Measurements from ENCODE around the gene RSRP1. TPM values are rescaled to one million over a fixed set of nuclear protein-coding genes. Genes with fewer than 3 reads are reported as not detected.

RSRP1 gene
- total RNA-seq, 1 donor from 2014 or later: 222 TPM

- peak overlapping the region; percentile 99 for H3K27ac Mint-ChIP-seq
- H3K4me1 Mint-ChIP-seq: peaks cover 43% of the 10 kb centered on the region
- intact Hi-C loops (cut with micrococcal nuclease): loop anchor here (1.0 to 10.0 kb wide), 7 partner anchors 9 to 833 kb away; partner anchors contain the start of genes MACO1, NIPAL3, STPG1 and SYF2
- peaks cover 46% of the 10 kb centered on the region for H3K36me3 Mint-ChIP-seq (ENCODE audit: low read depth)
- CTCF ChIA-PET: interaction anchor here (1.8 to 2.6 kb wide), 2 partner anchors 8 to 16 kb away, joined by 6 to 10 read pairs; partner anchors contain the start of gene SYF2
- peak overlapping the region; percentile 97 for H3K4me3 Mint-ChIP-seq
- no peak for TF ChIP-seq CTCF (IDR thresholded peaks at IDR 0.05)
- no peaks in the 10 kb centered on the region for H3K27me3 Mint-ChIP-seq
- ATAC-seq (ENCODE audit: low read depth) (peak; percentile 50), DNase-seq (no peak)
- H3K9me3 Mint-ChIP-seq: no peaks in the 10 kb centered on the region
- POLR2A ChIA-PET: interaction anchor here (0.5 to 2.2 kb wide), 33 partner anchors 9 to 1717 kb away, joined by 3 to 86 read pairs (median 4); partner anchors contain the start of genes CEP85, CLIC4, E2F2 and ELOA
Measured at GRCh38 chr1:25247829-25248754, 838 bp upstream of the RSRP1 start.

- CTCF ChIA-PET: interaction anchor here (1.8 kb wide), 1 partner anchor 14 kb away, joined by 6 read pairs; the partner anchor contains the start of gene SYF2
- peak overlapping the region; percentile 99 for H3K27ac Mint-ChIP-seq
- no peak for ATAC-seq (ENCODE audit: low read depth)
Measured at GRCh38 chr1:25246600-25247023, 642 bp downstream of the RSRP1 start.

GRCh38 chr1:25245809-25246599, 1.2 kb downstream of the RSRP1 start:
- peaks cover 61% of the 10 kb centered on the region for H3K36me3 Mint-ChIP-seq (ENCODE audit: low read depth)
- DNase-seq (no peak), ATAC-seq (ENCODE audit: low read depth) (no peak)
- peak overlapping the region; percentile 97 for H3K4me3 Mint-ChIP-seq
- no peaks in the 10 kb centered on the region for H3K9me3 Mint-ChIP-seq
- POLR2A ChIA-PET: interaction anchor here (0.7 to 2.0 kb wide), 4 partner anchors 10 to 184 kb away, joined by 3 to 16 read pairs (median 5); partner anchors contain the start of gene SYF2
- no peak for TF ChIP-seq CTCF (IDR thresholded peaks at IDR 0.05)
- CTCF ChIA-PET: no interaction called here
- intact Hi-C loops (cut with micrococcal nuclease): loop anchor here (2.0 to 10.0 kb wide), 3 partner anchors 93 to 831 kb away; partner anchors contain the start of genes NIPAL3, STPG1 and TMEM50A
- peak overlapping the region; percentile 99 for H3K27ac Mint-ChIP-seq
- peaks cover 49% of the 10 kb centered on the region for H3K4me1 Mint-ChIP-seq
- no peaks in the 10 kb centered on the region for H3K27me3 Mint-ChIP-seq

More at GRCh38 chr1:25246600-25247023, 642 bp downstream of the RSRP1 start:
- H3K36me3 Mint-ChIP-seq (ENCODE audit: low read depth): peaks cover 56% of the 10 kb centered on the region
- no peak for TF ChIP-seq CTCF (IDR thresholded peaks at IDR 0.05)
- peak overlapping the region; percentile 97 for H3K4me3 Mint-ChIP-seq
- DNase-seq: peak; percentile 26
- intact Hi-C loops (cut with micrococcal nuclease): loop anchor here (1.0 to 10.0 kb wide), 7 partner anchors 7 to 832 kb away; partner anchors contain the start of genes MACO1, NIPAL3, STPG1 and SYF2
- no peaks in the 10 kb centered on the region for H3K9me3 Mint-ChIP-seq
- no peaks in the 10 kb centered on the region for H3K27me3 Mint-ChIP-seq
- peaks cover 47% of the 10 kb centered on the region for H3K4me1 Mint-ChIP-seq
- POLR2A ChIA-PET: interaction anchor here (1.0 to 2.2 kb wide), 11 partner anchors 10 to 1421 kb away, joined by 3 to 86 read pairs (median 6); partner anchors contain the start of genes HMGCL, MACO1, RUNX3 and SYF2

- Mint-ChIP-seq H3K4me1 (peaks cover 54% of the 10 kb centered on the region), H3K36me3 (ENCODE audit: low read depth) (peaks cover 65% of the 10 kb centered on the region), H3K4me3 (peak overlapping the region; percentile 97), H3K9me3 (no peaks in the 10 kb centered on the region), H3K27ac (peak overlapping the region; percentile 99), H3K27me3 (no peaks in the 10 kb centered on the region)
- intact Hi-C loops (cut with micrococcal nuclease): loop anchor here (10.0 kb wide), 2 partner anchors 279 to 831 kb away; partner anchors contain the start of genes NIPAL3 and STPG1
- POLR2A ChIA-PET: interaction anchor here (0.7 to 2.0 kb wide), 4 partner anchors 10 to 184 kb away, joined by 3 to 16 read pairs (median 5); partner anchors contain the start of gene SYF2
- ATAC-seq (ENCODE audit: low read depth) (no peak), DNase-seq (no peak)
- TF ChIP-seq CTCF (IDR thresholded peaks at IDR 0.05): no peak
- CTCF ChIA-PET: no interaction called here
Measured at GRCh38 chr1:25245393-25245792, 1.9 kb downstream of the RSRP1 start.
